Keratinocyte (primary cell): Measurements from ENCODE around the gene MIOX.

Source experiments
- CTCF ChIP-seq, 3 experiments: IDR thresholded peaks in 1 of 3; conservative IDR thresholded peaks in 1 of 3; optimal IDR thresholded peaks in 1 of 3; 2 replicates in 2 of 3; 3 replicates in 1 of 3; pipeline versions ENCODE3 to v1.5.1; 2011; ENCODE audit warnings: low read length in 3 of 3, mild to moderate bottlenecking in 3 of 3, moderate library complexity in 2 of 3, control low read depth in 1 of 3, inconsistent platforms in 1 of 3; ENCODE audit not compliant: insufficient read depth in 2 of 3; ENCODE audit errors: extremely low read depth in 1 of 3
- EZH2 ChIP-seq: IDR thresholded peaks from one replicate; pipeline ENCODE4 v1.6.1; 2012; ENCODE audit warnings: inconsistent platforms, mild to moderate bottlenecking, low read length, moderate library complexity

GRCh38 chr22:50473088-50473487 lies 13.6 kb upstream of the MIOX start:
- TF ChIP-seq CTCF (optimal IDR thresholded peaks at IDR 0.05 in 1 of 3, IDR thresholded peaks at IDR 0.05 in 1 of 3, conservative IDR thresholded peaks at IDR 0.05 in 1 of 3; ENCODE audit: extremely low read depth in 1 of 3, insufficient read depth in 2 of 3, low read length in 3 of 3) (peak; percentile 37 to 79 (median 66)), EZH2 (no peak)
